ENCODE measurements around the gene GOT1.

DNA sequence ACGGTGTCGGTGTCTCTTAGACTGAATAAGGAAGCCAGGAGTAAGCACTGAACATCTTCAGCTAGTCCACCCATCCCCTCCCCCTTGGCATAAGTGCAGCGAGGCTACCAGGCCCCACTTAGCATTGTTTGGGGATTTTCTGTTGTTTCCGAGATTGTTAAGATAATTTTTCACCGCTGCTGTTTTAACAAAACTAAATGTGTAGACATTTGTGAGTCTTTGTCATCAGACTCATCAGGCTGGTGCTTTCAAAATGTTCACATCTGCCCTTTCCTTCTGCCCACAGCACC, 21.0 kb upstream of the GOT1 start:
- TF ChIP-seq POLR2A (IDR thresholded peaks at IDR 0.05) = no peak
- TF ChIP-seq, protein P1, sequence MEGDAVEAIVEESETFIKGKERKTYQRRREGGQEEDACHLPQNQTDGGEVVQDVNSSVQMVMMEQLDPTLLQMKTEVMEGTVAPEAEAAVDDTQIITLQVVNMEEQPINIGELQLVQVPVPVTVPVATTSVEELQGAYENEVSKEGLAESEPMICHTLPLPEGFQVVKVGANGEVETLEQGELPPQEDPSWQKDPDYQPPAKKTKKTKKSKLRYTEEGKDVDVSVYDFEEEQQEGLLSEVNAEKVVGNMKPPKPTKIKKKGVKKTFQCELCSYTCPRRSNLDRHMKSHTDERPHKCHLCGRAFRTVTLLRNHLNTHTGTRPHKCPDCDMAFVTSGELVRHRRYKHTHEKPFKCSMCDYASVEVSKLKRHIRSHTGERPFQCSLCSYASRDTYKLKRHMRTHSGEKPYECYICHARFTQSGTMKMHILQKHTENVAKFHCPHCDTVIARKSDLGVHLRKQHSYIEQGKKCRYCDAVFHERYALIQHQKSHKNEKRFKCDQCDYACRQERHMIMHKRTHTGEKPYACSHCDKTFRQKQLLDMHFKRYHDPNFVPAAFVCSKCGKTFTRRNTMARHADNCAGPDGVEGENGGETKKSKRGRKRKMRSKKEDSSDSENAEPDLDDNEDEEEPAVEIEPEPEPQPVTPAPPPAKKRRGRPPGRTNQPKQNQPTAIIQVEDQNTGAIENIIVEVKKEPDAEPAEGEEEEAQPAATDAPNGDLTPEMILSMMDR (IDR thresholded peaks at IDR 0.05) = no peak
